GM18861 (cell line): Measurements from ENCODE around the gene RFNG.
A peak's percentile ranks its signal among the peaks of the same experiment; 100 is the strongest.

Experiments
- ATAC-seq: cut with Tn5 transposase; IDR thresholded peaks from one replicate; pipeline ENCODE4 v1.9.1; 2021; ENCODE audit not compliant: unreplicated experiment

Gene RFNG

GRCh38 chr17:82029990-82030469 is 21.6 kb downstream of the RFNG start:
- no peak for ATAC-seq

DNA sequence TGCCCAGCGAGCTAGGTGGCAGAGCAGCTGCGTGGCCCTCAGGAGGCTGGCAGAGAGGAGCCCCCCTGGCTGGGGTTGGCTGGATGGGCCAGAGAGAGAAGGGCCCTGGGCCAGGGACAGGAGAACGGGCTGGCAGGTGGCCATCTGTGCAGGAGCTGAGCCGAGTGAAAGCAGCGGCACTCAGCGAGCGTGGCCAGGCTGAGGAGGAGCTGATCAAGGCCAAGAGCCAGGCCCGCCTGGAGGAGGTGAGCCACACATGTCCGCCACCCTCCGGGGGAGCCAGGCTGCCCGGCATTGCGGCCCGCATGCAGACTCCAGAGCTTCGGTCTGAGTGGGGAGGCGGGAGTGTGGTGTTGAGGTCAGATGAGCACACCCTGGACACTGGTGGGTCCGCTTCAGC is 22.2 kb downstream of the RFNG start:
- no peak for ATAC-seq

DNA sequence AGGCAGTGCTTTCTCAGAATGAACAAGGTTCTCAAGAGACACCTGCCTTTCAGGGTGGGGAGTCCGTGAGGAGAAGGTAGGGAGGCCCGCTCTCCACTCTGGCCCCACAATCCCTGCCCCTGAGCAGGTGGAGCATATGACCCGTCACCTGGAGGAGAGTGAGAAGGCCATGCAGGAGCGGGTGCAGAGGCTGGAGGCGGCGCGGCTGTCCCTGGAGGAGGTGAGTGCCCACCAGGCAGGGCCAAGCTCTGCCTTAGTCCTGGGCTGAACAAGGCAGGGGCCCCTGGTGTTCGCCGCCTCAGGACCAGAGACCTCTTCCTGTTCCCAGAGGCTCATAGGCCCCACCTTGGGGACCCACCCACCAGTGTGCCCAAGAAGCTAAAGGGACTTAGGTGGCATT is 22.6 kb downstream of the RFNG start:
- ATAC-seq, result no peak

GRCh38 chr17:82028246-82028645 is 23.4 kb downstream of the RFNG start:
- no peak for ATAC-seq

DNA sequence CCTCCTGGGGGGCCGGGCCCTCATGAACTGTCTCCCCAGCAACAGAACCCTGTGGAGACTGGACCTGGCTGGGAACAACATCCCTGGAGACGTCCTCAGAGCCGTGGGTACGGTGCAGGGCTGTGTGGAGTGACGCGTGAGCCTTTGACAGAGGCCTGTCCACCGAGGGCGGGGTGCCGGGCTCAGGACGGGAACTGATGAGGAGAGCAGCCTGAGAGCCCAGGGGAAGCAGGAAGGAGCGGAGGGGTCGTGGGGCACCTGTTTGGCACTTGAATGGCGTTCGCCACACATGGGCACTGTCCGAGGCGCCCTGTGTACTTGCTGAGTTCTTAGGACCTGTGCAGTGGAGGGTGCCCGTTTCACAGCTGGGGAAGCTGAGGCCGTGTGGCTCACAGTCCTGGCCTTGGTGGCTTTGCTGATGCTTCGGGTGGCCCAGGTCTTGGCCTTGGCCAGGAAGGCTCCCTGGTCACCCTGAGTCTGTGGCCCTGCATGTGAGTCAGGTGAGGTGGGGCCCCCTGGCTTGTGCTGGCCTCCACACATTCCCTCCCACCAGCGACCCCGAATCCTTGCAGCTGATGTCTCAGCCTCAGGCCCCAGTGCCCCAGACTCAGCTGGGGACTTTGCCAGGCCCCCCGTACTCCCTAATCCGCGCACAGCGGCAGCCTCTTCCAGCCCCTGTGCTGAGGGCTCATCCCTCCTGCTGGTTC is 26.1 kb downstream of the RFNG start:
- no peak for ATAC-seq

DNA sequence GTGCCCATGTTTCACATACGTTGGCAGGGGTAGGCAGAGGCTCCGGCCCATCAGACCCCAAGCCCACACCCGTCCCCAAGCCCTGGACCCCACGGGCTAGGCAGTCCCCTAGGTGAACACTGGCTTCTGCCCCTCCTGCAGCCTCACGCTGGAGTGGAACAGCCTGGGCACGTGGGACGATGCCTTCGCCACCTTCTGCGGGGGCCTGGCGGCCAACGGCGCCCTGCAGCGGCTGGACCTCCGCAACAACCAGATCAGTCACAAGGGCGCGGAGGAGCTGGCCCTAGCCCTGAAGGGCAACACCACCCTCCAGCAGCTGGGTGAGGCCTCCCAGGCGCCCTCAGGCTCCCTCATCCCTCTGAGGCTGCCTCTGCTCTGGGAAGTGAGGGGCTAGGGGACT is 26.8 kb downstream of the RFNG start:
- no peak for ATAC-seq

GRCh38 chr17:82023447-82024241 is 28.0 kb downstream of the RFNG start:
- ATAC-seq, result peak; percentile 7

DNA sequence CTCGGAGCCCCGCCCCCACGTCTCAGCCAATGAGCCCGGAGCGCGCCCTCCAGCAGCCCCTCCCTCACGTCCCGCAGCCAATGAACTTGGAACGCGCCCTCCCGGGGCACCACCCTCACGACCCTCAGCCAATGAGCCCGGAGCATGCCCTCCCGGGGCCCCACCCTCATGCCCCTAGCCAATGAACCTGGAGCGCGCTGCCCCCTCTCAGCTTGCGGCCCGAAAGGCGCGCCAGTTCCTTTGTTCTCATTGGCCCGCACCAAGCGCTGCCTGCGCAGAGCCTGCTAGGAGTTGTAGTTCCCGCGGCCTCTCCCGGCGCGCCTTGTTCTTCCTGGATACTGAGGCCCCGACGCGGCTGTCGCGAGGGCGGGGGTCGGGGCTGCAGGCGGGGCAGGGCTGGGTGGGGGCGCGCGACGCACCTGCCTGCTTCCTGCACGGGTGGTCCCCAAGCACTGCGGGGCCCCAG is 28.6 kb downstream of the RFNG start, which contains the start of gene LRRC45:
TSS of gene LRRC45 (plus strand) at position 325 of the 466 bp plus-strand sequence. CDS start 339 bp downstream, outside the sequence.
- ATAC-seq, result peak; percentile 71

GRCh38 chr17:82022310-82022980 is 29.2 kb downstream of the RFNG start, which contains the start of gene CENPX:
Gene CENPX (minus strand): TSS chr17:82022878. CDS start chr17:82022861, 17 bp downstream.
- peak; percentile 16 for ATAC-seq

- ATAC-seq, result no peak
Observed at GRCh38 chr17:82021900-82022309, 29.7 kb downstream of the RFNG start.

DNA sequence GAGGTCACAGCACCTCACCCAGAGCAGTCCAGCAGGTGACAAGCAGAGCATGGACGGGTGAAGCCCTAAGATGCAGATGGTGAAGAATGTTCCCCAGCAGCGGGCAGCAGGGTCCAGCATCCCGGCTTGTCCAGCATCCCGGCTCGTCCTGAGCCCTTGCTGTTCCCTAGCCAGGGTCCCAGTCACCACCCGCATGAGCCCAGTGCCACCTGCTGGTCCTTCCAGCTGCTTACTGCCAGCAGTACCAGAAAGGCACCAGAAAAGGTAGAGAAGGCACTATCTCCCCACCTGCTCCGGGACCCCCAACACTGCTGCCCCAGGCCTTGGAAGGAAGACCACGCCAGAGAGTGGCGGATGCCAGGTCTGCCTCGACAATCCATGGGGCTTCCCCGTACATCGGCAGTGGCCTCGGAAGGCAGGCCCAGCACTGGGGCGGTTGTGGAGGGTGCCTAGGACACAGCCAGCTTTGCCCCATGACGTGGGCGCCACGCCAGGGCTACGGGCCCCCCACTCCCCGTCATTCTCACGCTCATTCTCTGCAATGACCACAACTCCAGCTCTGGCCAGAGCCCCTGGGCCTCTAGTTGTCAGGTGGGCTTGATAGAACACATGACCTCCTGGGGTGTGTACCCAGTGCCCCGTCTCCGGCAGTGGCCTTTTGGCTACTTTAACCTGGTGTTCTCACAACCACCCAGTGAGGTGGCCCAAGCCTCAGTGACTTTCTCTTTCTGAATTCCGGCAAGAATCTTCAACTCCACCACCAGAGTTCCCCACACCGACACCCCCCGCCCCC is 30.3 kb downstream of the RFNG start:
- ATAC-seq, result no peak

GRCh38 chr17:82020572-82021106 is 31.0 kb downstream of the RFNG start:
- no peak for ATAC-seq

DNA sequence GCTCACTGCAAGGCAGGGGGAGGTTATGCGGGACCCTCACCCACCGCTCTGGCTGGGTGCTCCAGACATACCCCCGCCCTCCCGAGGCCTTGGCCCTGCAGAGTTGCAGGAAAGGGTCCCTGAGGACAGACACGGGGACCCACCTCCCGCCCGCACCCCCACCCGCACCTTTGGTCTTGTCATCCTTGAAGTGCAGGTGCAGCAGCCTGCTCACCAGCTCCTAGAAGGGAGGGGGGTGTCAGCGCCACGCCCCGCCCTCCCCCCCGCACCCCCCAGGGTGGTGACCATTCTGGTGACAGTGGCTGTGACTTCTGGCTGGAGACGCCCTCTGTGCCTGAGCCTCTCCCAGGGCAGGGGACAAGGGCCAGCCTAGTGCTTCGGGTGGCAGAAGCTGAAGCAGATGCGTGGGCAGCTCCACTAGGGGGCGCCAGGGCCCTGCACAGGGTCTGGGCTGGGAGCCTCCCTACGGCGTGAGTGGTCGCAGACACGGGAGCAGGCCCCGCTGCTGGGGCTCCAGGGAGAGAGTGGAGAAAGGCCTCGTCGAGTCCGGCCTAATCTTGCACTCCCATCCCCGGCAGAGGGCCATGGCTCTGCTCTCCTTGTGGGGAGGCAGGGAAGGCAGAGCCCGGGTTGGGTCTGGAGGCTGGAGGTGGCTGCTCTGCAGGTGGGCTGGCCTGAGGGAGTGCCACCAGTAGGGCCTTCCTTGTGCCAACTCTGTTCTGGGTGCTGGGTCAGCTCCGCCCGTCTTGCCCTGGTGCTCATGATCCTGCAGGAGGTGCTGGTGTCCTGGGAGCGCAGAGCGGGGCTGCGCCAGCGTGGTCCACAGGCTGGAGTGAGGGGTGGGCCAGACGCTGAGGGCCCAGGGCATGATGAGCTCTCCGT is 31.7 kb downstream of the RFNG start:
- ATAC-seq, result no peak

- ATAC-seq, result no peak
Observed at GRCh38 chr17:82018989-82019689, 32.5 kb downstream of the RFNG start.

DNA sequence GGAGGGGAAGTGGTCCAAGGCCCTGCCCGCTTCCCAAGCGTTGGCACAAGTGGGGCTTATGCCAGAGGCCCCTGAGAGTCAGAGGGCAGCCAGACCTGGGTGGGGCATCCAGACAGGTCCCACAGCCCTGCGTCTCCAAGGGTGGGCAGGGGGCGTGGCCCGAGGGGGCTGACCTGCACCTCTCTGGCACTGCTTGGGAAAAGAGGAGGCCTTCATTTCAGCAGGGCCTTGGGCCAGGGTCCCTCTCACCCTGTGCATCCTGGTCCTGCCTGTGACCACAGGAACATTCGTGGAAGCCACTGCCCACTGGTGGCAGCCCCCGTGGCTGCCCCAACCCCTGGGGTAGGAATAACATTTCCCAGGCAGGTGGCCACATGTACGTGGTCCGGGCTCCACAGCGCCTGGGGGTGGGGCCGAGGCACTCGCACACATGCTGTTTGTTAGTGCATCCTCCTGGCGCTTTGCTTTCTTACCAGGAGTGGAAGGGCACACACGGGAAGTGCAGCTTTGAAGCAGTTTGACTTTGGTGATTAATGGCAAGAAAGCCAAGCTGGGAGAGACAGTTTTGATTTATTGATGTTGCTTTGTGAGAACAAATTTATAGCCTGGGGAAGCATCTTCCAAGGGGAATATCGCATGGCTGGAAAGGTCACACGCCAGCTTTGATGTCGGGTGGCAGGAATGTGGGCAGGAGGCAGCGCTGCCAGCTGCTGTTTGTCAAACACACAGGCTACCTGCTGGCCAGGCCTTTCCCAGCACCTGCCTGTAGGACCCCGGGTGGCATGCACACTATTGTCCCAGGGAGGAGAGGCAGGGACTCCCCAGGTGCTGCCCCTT is 33.2 kb downstream of the RFNG start:
- no peak for ATAC-seq

GRCh38 chr17:82017612-82018151 is 33.9 kb downstream of the RFNG start:
- ATAC-seq, result no peak

DNA sequence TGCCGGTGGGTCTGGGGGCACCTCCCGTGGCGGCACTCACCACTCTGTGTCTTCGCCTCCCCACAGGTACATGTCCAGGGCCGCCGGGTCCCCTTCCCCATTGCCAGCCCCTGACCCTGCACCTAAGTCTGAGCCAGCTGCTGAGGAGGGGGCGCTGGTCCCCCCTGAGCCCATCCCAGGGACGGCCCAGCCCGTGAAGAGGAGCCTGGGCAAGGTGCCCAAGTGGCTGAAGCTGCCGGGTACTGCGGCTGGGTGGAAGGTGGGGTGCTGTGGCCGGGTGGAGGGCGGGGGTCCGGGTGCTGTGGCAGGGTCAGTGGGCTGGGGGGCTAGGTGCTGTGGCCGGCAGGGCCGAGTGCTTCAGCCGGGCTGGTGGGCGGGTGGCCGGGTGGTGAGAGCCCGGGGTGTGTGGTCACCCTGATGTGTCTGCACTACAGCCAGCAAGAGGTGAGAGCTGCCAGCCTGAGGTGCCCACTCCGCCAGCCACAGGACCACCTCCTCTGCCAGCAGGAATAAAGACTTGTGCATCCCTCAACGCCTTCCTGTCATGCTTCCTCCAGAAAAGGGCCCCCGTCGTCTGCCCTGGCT is 34.6 kb downstream of the RFNG start:
- ATAC-seq, result no peak
